PC-3 (cell line): ENCODE data around the gene PCDHGB5.

ENCODE experiments used
- EZH2phosphoT487 ChIP-seq: fragments of 300-600 bp; sonication (generic); IDR thresholded peaks from 2 replicates; pipeline ENCODE4 v1.6.1; 2018; ENCODE audit warnings: mild to moderate bottlenecking, antibody characterized with exemption, low read length, borderline replicate concordance
- TF ChIP-seq, protein P1 (sequence below): fragments of 300-600 bp; sonication (generic); conservative IDR thresholded peaks from 2 replicates; pipeline ENCODE4 v1.5.1; 2017; ENCODE audit warnings: antibody characterized with exemption, low read depth, mild to moderate bottlenecking, low read length

DNA sequence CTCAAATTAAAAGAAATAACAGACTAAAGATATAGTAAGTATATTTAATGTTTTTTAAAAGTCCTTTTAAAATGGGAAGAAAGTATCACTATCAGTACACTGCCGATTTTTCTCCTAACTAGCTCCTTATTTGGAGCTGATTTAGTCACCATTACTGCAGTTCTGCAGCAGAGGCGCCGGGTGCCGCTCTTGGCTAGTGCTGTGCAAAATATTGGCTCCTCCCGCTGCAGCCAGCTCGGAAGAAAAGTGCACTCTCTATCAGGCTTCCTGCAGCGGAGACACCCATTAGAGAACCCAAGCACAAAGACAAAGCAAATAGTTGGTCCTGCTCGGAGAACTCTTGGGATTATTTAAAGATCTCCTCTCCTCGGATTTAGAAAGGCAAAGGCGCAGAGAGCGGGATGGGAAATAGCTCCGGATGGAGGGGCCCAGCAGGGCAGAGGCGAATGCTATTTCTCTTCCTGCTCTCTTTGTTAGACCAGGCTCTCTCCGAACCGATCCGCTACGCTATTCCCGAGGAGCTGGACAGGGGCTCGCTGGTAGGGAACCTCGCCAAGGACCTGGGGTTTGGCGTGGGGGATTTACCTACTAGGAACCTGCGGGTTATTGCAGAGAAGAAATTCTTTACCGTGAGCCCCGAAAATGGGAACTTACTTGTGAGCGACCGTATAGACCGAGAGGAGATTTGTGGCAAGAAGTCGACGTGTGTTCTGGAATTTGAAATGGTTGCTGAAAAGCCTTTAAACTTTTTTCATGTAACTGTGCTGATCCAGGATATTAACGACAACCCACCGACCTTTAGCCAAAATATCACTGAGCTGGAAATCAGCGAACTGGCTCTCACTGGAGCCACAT, 27.5 kb upstream of the PCDHGB5 start, which contains the start of gene PCDHGB3:
- no peak for TF ChIP-seq EZH2phosphoT487
- TF ChIP-seq, protein P1, sequence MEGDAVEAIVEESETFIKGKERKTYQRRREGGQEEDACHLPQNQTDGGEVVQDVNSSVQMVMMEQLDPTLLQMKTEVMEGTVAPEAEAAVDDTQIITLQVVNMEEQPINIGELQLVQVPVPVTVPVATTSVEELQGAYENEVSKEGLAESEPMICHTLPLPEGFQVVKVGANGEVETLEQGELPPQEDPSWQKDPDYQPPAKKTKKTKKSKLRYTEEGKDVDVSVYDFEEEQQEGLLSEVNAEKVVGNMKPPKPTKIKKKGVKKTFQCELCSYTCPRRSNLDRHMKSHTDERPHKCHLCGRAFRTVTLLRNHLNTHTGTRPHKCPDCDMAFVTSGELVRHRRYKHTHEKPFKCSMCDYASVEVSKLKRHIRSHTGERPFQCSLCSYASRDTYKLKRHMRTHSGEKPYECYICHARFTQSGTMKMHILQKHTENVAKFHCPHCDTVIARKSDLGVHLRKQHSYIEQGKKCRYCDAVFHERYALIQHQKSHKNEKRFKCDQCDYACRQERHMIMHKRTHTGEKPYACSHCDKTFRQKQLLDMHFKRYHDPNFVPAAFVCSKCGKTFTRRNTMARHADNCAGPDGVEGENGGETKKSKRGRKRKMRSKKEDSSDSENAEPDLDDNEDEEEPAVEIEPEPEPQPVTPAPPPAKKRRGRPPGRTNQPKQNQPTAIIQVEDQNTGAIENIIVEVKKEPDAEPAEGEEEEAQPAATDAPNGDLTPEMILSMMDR = no peak
